D341Med (cell line): ENCODE measurements around the gene NRP1.

Experiments used
- DNase-seq: peaks from one replicate; pipeline ENCODE4 v3.0.0; 2012; ENCODE audit warnings: low spot score

Gene NRP1

GRCh38 chr10:33212061-33212748 is 122.3 kb downstream of the NRP1 start:
- no peak for DNase-seq

DNA sequence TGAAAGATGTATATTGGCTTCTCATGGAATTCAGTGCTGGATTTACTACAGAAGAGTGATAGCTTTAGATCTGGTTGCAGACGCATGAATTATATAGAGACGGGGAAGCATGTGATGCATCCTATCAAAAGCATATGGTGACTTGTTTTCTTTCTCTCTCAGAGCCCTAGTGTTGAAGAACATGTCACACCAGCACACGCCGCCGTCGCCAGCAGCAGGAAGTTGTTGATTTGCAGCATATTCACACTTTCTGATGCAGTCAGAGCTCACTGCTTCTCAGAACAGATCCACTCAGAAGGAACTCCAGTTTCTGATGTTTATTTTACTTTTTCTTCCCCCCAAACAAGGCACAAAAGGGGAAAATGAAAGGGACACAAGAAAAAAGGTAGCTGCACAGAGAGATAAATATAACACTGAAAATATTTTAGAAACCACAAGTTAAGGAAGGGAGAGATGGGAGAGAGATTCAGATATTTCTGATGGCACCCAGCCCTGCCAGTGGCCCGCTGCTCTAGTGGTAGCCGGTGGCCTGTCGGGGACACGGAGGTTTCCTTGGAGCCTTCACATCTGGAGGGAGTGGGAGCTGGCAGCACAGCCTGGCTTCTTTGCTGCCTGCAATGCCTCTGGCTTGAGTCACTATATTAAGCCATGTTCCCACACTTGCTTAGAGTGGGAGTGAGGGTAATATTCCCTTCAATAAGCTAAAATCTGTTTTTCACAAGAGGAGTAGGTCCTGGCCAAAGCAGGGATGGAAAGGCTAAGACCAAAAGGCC is 123.2 kb downstream of the NRP1 start:
- no peak for DNase-seq

- DNase-seq: no peak
Observed at GRCh38 chr10:33209802-33210201, 124.7 kb downstream of the NRP1 start.

- DNase-seq: no peak
Observed at GRCh38 chr10:33208166-33208565, 126.3 kb downstream of the NRP1 start.

- DNase-seq: no peak
Observed at GRCh38 chr10:33204031-33204430, 130.4 kb downstream of the NRP1 start.

GRCh38 chr10:33201971-33202370 is 132.5 kb downstream of the NRP1 start:
- DNase-seq: no peak

DNA sequence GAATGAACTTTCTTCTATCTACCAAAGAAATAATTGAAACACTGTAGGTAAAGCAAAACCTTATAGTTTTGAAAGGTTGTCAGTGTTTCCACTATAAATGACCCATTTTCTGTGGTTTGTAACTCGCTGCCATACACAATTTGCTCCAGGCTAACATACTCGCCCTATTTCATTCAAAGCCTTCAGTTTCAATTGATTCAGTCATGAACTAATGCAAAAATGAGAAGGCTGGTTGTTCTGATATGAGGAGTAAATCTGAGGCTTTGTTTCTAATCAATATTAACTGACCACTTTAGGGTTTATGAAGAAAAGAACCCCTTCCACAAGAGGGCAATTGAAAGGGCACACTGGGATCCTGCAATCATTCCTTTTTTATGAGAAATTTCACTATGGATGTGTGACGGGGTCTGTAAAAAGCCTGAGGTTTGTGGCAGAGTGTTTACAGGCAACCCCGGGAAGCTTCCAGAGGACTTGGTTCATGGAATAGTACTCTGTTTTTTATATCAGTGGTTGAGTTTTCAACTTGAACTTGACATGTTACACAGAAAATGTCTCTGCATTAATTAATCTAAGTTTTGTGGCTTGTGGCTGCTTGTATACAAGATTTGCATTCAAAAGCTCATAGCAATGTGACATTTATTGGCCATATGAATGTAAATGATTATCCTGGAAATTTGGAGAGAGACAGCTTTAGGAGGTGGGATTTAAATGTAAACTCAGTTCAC is 133.2 kb downstream of the NRP1 start:
- DNase-seq: no peak

- DNase-seq: no peak
Observed at GRCh38 chr10:33199731-33200232, 134.7 kb downstream of the NRP1 start.

DNA sequence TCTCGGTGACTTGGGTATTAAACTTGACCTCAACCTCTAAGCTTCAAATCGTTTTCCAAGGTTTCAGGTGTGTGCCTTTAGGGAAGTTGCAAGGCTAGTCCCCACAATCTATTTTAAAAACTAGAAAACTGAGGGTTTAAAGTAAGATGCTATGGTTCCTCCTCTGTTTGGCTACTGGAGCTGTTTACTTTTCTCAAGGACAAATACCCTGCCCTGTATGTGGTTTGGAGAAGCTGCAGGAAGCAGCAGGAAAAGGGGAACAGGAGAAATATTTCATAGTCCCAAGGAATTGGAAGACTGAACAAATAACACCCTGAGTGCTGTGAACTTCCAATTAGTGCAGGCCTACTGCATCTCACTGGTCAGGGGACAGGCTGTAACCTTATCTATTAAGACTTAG is 135.9 kb downstream of the NRP1 start:
- no peak for DNase-seq

GRCh38 chr10:33196710-33197491 is 137.6 kb downstream of the NRP1 start:
- DNase-seq: no peak

DNA sequence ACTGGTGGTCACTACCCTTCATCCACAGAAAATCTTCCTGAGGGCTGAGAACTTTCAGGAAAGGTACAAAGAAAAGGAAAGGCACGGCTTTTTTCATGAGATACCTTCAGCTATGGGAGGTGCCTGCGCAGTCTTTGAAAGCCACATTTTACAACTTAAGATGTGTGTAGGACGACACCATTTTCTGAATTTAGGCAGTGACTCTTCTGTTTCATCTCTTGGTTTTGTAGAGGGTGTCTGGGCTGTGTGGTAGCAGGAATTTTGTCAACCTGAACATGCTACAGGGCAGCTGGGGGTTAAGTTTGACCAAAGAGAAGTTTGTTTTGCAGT is 138.1 kb downstream of the NRP1 start:
- DNase-seq: no peak

DNA sequence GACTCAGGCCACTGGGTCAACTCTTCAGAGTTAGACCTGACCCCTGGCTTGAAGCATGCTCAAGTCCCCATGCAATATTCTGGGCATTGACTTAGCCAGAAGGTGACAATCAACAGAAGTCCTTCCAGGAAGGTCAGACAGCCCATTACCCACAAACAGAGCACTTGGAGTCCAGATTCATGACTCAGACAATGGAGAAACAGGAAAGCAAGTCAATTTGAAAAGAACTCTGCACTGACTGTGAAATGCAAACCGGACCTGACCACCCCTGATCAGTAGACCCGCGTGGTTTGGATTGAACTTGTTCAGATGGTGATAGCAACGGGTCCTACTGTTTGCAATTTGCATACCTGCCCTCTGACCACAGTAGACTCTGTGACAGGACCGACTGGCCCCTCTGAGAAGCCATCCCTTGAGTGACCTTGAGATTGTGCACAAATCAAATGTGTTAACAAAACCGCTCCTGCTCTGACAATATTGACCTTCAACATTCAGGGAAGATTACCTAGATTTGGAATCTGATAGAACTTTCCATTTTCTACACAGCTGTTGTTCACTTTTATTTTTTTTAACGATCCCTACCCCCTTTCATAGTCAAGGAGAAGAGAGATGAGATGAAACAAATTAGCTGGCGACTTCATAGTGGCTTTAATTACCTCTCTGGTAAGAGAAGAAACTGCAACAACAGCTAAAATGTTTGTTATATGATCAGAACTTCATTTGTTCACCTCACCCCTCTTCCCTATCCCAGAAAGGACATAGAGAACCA is 138.7 kb downstream of the NRP1 start:
- no peak for DNase-seq

DNA sequence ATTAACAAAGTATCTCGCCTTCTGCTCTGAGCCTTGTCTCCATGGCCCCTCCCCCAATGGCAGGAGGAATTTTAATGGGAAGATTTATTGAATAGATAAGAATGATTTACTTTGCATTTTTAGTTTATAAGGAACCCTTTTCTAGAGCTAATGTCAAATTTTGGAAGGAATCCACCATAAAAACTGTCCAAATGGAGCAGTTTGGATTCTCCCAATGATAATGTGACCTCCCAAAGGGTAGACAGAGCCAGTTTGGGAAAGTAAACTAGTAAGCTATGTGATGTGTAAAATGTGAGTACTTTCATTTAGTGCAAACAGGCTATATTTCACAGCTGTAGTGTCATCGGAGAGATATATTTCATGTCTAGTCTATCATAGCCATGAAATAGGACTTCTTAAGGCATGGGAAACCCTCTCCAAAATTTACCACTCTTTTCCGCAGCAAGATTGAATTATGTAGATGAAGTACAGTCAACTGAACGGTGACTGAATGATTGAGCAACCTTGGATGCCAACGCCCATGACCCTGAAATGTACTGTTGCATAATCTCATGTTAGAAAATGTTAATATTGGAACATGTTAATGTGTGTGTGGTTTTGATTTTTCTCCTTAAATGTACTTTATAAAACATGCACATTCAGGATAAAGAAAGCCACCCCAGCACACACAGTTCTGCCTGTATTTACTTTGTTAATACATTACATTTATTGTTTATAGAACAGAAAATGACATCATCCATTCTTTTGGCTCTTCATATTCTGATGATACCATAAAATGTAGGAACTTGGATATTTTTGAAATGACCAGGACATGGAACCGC is 140.6 kb downstream of the NRP1 start:
- DNase-seq: no peak

DNA sequence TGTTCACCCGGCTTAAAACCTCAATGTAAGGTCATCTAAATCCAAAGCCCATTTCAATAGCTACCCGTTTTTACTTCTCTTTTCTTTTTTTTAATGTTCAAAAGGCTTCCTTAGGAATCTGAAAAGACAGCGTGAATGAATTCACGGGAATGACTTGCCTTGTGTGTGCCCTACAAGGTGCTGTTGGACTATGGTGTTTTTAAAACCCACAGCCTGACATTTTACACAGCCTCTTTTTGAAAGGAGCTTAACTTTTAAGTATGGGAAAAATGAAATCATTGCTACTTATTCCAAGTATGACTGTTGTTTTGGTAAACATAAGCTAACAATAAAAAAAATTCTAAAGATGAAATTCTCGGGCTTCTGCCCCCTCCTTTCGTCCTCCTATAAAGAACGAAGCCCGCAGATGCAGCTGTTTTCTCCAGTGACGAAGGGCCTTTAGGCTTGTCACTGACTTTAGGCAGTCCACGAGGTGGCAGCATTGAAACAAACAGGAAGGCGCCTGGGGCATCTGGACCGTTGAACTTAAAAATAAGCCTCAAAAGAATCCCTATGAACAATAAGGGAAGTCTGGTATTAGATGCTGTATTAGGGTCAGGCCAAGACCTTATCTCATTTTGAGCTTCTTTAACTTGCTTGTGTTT is 141.3 kb downstream of the NRP1 start:
- peak; percentile 75 for DNase-seq

DNA sequence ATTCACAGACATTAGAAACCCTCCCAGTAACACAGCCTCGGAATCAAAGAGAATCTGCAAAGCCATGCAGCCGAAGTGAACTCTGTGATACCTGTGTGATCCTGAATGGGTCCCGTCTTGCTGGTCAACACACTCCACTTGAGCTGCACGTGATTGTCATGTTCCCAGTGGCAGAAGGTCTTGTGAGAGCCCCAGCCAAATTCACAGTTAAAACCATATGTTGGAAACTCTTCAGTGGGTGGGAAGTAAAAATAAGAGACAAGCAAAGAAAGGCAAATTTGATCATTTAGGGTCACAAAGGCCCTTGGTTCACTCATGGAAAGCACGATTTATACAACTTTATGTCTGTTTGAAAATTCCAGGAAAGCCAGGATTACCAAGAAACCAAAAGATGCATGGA is 142.3 kb downstream of the NRP1 start:
- DNase-seq: no peak

DNA sequence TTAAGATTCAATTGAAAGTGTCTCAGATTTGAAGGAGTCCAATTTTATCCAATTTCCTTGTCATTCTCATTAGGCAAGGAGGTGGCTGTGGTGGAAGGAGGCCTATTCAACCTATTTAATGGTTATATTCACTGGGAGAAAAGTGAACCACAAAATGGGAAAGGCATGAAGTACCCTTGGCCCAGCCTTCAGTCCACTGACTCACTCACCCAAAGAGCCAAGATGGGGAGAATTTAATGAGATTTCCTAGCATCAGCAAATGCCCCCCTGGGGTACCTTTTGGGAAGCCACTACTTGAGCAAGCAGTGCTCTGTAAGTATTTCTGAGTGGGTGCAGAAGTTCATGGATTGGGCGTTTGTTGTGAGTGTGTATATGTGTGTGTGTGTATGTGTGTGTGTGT is 144.1 kb downstream of the NRP1 start:
- no peak for DNase-seq

GRCh38 chr10:33189808-33190207 is 144.7 kb downstream of the NRP1 start:
- DNase-seq: no peak

DNA sequence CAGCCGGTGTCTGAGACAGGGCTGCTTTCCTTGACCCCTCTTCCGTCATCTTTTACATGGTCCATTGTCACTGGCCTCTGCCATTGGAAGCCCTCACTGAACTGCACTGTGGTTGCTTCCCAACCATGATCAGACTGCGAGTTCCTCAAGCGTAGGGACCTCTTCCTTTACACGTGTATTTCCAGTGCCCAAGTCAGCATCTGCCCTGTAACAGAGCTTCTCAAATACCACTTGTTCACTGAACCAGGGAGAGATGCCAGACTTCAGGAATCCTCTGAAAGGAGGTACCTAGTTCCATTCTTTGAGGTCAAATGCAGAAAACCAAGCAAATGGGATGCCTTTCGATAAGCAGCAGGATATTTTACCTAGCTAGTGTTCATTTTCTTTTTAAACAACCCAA is 145.1 kb downstream of the NRP1 start:
- no peak for DNase-seq

DNA sequence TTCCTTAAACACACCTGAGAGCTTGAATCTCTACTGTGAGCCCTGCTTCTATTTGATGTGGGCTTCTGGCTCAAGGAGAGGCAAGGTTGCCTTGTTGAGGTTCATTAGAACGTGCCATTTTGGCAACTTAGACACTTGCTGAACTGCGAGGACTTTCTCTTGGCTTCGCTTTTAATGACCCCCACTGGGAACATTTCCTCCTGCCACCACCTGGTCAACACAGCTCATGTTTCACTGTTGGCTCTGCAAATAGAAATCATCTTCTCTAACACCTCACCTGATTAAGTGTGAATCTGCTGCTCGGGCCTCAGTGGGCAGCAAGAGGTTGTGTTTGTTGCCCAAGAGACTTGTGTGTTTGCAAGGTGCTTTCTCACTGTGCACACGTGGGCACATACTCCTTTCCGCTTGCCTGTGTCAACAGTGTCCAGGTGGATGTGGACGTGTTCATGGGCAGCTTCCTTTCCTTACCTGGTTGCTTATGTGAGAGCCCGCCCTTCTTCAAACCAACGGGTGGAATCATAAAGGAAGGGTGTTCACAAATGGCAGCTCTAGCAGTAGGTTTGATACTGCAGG is 147.0 kb downstream of the NRP1 start:
- DNase-seq: no peak

- no peak for DNase-seq
Observed at GRCh38 chr10:33186150-33186549, 148.3 kb downstream of the NRP1 start.
